GM03348 (cell line): ENCODE data around the gene SLC22A5.

Experiments used
- DNase-seq: peaks from one replicate; pipeline ENCODE4 v3.0.0; 2012; ENCODE audit warnings: low spot score

SLC22A5 gene

GRCh38 chr5:132369474-132370180 lies at the start of gene SLC22A5:
Gene SLC22A5, plus strand, starts transcription at chr5:132369710. Its CDS starts 263 bp downstream, at chr5:132369973.
- peak; percentile 89 for DNase-seq

DNA sequence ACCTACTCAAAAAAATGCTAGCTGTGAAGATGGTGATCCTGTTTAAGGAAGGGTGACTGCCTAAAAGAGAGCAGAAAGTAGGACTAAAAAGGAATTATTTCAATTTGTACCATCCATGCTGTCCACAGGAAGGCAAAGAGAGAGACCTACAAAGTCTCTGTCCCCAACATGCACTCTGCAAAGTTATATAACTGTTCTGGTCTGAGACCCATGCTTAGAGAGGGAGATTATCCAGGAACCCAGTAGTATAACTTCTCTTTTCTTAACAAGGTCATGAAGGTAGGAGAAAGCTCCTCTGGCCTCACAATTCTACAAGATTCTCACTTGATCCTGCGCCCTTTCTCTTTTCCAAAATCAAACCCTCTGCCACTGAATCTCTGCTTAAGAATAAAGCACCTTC lies 49.5 kb upstream of the SLC22A5 start:
- no peak for DNase-seq

- DNase-seq = no peak
Observed at GRCh38 chr5:132321109-132321721, 48.3 kb upstream of the SLC22A5 start.

DNA sequence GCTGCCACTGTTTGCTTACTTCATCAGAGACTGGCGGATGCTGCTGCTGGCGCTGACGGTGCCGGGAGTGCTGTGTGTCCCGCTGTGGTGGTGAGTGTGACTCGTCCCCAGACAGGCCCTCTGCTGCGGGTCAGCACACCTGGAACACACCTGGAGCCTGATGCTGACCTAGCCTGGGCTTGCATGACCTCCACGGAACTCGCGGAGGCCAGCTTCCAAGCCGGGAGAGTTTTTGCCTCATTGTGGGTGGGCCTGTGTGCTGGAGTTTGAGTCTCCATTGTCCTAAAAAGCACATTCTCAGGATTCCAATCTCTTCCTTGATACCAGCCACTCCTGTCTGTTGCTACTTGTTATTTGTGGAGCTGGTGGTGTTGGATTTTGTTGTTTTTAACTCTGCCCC lies 47.2 kb upstream of the SLC22A5 start:
- DNase-seq = no peak

GRCh38 chr5:132323202-132323601 lies 46.3 kb upstream of the SLC22A5 start:
- DNase-seq = no peak

DNA sequence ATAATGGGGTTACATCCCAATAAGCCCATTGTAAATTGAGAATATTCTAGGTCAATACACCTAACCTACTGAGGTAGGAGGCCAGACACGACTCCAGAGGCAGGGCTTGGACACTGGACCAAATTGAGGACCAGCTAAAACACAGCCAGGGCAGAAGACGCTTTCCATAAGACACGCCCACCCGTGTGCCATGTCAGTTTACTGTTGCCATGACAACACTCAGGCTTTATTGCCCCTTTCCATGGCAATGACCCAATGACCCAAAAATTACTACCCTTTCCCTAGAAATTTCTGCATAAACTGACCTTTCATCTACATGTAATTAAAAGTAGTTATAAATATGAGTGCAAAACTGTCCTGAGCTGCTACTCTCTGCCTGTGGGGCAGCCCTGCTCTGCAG lies 43.8 kb upstream of the SLC22A5 start:
- no peak for DNase-seq

GRCh38 chr5:132327252-132327955 lies 42.1 kb upstream of the SLC22A5 start:
- peak; percentile 59 for DNase-seq

DNA sequence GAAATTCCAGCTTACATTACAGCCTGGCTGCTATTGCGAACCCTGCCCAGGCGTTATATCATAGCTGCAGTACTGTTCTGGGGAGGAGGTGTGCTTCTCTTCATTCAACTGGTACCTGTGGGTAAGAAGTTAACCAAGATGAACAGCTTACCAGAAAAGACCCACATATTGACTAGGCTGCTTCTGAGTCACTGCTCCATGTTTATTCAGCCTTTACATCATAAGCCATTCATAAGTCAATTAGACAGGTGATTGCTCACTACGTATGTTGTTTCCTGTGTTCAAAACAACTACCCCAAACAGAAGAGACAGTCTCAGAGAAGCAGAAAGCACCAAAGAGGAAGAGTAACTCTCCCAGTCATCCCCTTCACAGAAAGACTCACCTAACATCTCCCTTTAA lies 34.7 kb upstream of the SLC22A5 start:
- no peak for DNase-seq

GRCh38 chr5:132335402-132335801 lies 34.1 kb upstream of the SLC22A5 start:
- no peak for DNase-seq

DNA sequence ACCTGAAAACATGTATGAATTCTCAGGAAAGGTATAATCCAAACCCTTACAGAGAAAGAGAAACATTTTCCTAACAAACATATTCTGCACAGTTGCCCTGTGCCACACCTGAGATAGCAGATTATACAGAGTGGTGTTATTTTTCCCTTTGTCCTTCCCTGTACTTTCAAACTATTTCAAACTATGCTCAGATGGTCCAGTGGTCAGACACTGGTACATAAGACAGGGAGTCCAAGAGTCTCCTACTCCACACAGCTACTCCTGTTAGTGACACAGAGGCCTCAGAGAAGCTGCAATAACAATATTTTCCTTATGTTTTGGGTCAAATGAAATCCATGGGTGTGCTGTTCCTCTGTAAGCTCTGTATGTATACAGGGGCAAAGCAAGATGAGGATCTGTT lies 30.0 kb upstream of the SLC22A5 start:
- no peak for DNase-seq

GRCh38 chr5:132342291-132343180 lies 27.0 kb upstream of the SLC22A5 start:
- no peak for DNase-seq

- DNase-seq = no peak
Observed at GRCh38 chr5:132344775-132345514, 24.6 kb upstream of the SLC22A5 start.

- no peak for DNase-seq
Observed at GRCh38 chr5:132353486-132353995, 16.0 kb upstream of the SLC22A5 start.

GRCh38 chr5:132354381-132355139 lies 14.9 kb upstream of the SLC22A5 start:
- no peak for DNase-seq

DNA sequence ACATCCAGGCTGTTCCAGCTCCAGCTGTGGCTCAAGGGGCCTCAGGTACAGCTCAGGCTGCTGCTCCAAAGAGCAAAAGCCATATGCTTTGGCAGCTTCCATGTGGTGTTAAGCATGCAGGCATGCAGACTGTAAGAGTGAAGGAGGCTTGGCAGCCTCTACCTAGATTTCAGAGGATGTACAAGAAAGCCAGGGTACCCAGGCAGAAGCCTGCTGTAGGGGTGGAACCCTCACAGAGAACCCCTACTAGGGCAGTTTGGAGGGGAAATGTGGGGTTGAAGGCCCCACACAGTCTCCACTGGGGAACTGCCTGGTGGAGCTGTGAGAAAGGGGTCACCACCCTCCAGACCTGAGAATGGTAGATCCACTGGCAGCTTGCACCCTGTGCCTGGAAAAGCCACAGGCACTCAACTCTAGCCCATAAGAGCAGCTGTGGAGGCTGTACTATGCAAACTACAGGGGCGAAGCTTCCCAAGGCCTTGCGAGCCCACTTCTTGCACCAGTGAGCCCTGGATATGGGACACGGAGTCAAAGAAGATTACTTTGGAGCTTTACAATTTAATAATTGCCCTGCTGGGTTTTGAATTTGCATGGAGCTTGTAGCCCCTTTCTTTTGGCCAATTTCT lies 14.3 kb upstream of the SLC22A5 start:
- no peak for DNase-seq

GRCh38 chr5:132358775-132359174 lies 10.7 kb upstream of the SLC22A5 start:
- DNase-seq = no peak

GRCh38 chr5:132362086-132362485 lies 7.4 kb upstream of the SLC22A5 start:
- DNase-seq = no peak

- peak; percentile 61 for DNase-seq
Observed at GRCh38 chr5:132363431-132364112, 5.9 kb upstream of the SLC22A5 start.

DNA sequence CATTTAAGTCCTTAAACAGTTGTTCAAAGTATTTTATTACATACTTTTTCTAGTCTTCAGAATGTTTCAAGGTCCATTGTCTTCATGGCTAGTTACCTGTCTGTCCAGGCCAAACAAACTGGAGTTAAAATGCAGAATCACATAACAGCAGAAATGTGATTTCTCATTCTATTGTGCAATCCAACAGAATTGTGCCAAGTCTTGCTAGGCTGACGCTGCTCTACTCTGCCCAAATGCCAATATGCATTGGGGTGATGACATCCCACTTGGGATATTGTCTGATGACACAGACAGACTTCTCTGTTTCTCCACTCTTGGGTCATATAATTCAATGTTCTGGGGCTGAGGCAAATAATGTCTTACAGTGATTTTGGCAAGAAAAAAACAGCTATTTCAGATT lies 5.2 kb upstream of the SLC22A5 start:
- peak; percentile 75 for DNase-seq
